Epithelial cell of esophagus (primary cell): Measurements from ENCODE around the gene ACP4.
A peak's percentile ranks its signal among the peaks of the same experiment; 100 is the strongest.
"Not testable (repeated sequence)": the region's sequence is repeated elsewhere in the genome, so short reads cannot be mapped to it uniquely, and the experiment has no call there.

ENCODE experiments used
- DNase-seq: peaks from one replicate; pipeline ENCODE4 v3.0.0; 2010; ENCODE audit warnings: low read depth
- H3K4me3 ChIP-seq: 2 replicates; pipeline ENCODE4 v1.5.1; 2011; ENCODE audit warnings: mild to moderate bottlenecking, low read length, control low read depth
- TF ChIP-seq, protein P1 (sequence below): IDR thresholded peaks from 2 replicates; pipeline ENCODE4 v1.5.1; 2011; ENCODE audit warnings: low read depth, mild to moderate bottlenecking, low read length, control low read depth, inconsistent platforms; ENCODE audit not compliant: insufficient read depth; ENCODE audit errors: missing control alignments

The ACP4 gene

DNA sequence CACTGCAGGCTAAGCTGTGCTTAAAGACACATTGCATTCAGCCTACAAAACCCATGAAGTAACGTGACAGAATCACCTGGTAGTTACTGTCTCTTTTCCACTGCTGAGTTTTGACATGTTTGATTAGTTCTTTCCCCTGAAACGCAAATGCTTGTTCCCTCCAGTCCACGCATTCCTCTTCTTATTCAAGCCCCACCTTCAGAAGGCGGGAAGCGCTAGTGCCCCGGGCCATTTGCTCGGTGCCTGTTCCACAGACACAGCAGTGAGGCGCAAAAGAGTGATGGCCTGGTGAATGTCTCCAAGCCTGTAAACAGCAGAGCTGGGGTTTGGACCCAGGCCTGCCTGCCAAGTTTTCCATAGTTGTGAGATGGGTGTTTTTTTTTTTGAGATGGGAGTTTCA is 10.9 kb downstream of the ACP4 start:
- no peak for DNase-seq
- TF ChIP-seq, protein P1, sequence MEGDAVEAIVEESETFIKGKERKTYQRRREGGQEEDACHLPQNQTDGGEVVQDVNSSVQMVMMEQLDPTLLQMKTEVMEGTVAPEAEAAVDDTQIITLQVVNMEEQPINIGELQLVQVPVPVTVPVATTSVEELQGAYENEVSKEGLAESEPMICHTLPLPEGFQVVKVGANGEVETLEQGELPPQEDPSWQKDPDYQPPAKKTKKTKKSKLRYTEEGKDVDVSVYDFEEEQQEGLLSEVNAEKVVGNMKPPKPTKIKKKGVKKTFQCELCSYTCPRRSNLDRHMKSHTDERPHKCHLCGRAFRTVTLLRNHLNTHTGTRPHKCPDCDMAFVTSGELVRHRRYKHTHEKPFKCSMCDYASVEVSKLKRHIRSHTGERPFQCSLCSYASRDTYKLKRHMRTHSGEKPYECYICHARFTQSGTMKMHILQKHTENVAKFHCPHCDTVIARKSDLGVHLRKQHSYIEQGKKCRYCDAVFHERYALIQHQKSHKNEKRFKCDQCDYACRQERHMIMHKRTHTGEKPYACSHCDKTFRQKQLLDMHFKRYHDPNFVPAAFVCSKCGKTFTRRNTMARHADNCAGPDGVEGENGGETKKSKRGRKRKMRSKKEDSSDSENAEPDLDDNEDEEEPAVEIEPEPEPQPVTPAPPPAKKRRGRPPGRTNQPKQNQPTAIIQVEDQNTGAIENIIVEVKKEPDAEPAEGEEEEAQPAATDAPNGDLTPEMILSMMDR: no peak
- no peak overlapping the region for H3K4me3 ChIP-seq

DNA sequence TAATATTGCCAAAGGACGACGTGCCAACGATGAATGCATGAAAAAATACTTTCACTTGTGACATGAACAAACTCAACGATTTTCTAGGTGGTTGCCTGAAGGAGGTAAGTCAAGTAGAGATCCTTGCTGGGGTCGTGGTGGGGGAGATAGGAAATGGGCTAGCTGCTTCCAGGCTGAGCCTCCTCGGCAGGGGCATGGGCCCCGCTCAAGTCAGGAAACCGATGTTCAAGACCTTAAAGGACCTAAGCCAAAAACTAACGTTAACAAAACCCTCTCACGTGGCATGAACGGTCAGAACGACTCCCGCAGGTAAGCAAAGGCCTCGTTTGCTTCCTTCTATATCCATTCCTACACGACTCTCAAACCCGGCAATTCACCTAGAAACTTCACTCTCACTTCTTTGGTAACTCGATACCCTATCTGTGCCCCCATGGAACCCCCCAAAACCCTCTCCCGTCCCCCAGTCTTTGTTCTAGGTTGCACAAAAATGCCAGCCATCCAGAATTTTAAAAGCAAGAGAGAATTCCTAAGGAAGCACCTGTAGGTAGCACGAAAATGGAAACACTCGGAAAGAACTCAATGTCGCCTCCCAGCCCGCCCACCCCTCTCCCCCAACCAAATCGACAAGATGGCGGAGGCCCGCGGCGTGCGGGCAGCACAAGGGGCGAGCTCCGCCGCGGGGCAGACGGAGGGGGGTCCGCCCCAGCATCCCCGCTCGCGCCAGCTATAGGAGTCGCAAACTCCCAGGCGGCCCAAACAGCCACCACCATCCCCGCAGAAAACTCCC is 13.6 kb downstream of the ACP4 start:
- H3K4me3 ChIP-seq: peak overlapping the region; percentile 99
- no peak for DNase-seq
- TF ChIP-seq, protein P1: no peak

DNA sequence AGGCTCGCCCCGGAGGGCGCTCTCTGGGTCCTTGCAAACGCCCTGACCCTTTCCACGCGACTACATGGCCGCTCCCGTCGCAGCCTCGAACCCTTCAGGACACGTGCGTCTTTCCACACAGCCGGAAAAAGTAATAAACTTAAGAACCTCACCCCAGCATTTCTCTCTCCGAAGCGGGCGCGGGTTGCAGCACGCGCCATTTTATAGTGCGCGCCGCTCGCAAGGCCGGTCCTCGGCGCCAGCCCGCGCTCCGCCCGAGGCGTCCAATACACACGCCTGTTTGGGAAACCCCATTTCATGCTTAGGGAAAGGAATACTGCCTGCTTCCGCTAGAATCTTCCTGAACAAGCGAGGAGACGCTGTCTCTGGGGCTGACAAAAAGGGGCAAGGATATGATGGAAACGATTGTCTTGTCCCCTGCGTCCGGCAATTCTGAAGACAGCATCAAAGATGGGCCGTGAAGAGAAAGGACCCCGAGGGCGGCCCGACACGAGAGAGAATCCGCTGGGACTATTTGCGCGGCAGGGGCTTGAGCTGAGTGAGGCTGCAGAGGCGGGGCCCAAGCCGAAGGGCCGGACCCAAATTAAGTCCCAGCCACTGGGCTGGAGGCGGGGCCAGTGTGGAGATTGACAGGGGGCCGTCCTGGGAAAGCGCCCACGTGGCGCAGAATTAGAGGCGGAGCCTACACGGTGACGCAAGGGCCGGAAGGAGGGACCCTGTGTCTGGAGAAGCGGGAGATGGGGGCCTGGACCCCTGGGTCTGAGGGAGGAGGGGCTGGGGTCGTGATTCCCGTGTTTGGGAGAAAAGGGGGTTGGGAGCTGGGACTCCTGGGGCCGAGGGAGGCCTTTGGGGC is 14.4 kb downstream of the ACP4 start:
- peak; percentile 99 for DNase-seq
- peak overlapping the region; percentile 99 for H3K4me3 ChIP-seq
- TF ChIP-seq, protein P1: no peak

DNA sequence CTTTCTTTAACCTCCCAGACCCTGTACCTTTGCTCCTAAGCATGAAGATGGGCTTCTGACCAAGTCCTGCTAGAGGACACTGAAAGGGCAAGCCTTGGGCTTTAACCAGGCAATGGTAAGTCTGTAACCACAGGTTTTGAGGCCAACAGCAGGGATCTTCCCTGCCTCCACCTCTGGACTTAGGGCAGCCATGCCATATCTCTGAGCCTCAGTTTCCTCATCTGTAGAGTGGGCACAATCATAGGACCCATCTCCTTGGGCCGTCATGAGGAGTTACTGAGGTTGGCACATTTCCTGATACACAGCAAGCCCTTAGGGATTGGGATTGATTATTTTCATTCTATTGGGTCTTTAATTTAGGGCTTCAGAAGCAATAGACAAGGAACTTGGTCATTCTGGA is 18.6 kb downstream of the ACP4 start:
- DNase-seq: no peak
- TF ChIP-seq, protein P1: no peak
- no peak overlapping the region for H3K4me3 ChIP-seq

DNA sequence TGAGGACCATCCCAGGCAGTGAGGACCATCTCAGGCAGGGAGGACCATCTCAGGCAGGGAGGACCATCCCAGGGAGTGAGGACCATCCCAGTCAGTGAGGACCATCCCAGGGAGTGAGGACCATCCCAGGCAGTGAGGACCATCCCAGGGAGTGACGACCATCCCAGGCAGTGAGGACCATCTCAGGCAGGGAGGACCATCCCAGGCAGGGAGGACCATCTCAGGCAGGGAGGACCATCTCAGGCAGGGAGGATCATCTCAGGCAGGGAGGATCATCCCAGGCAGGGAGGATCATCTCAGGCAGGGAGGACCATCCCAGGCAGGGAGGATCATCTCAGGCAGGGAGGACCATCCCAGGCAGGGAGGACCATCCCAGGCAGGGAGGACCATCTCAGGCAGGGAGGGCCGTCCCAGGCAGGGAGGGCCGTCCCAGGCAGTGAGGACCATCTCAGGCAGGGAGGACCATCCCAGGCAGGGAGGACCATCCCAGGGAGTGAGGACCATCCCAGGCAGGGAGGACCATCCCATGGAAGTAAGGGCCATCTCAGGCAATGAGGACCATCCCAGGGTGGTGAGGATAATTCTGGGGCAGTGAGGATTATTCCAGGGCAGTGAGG is 21.5 kb downstream of the ACP4 start:
- not testable (repeated sequence) for H3K4me3 ChIP-seq, DNase-seq

DNA sequence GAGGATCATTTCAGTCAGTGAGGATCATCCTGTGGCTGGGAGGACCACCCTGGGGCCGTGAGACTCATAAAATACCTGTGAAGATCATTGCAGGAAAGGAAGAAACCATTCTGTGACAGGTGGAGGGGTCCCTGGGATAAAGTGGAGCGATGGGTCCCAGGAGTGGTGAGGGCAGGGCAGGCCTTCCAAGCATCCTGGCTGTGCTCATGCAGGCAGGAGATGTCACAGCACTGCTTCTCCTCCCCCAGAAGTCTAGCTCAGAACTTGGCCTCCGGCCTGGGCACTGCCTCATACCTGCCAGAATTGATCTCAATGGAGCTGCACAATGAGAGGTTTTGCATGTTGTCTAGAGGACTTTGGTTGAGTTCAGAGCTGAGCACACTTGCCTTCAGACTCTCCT is 22.3 kb downstream of the ACP4 start:
- DNase-seq: no peak
- H3K4me3 ChIP-seq: no peak overlapping the region
- TF ChIP-seq, protein P1: no peak

DNA sequence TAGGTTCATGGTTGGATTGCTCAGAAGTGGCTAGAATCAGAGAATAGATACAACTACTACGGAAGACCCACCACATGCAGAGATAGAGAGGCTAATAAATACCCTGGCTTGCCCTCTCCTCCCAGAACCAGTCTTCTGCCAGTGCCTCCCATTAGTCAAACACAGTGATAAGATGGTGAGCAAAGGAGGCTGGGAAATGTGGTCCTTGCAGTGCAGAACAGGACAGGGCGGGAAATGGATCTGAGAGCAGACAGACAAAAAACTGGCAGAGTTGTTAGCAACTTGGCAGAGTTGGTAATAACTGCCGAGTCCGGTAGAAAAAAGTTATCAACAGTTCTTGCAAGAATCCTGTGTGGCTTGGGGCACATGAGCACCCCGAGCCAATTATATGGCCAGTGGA is 24.7 kb downstream of the ACP4 start:
- H3K4me3 ChIP-seq: no peak overlapping the region
- no peak for DNase-seq
- TF ChIP-seq, protein P1: no peak
